GM12801 (cell line): ENCODE data around the gene CCDC188.

Source experiments
- CTCF ChIP-seq: IDR thresholded peaks from one replicate; pipeline ENCODE4 v1.5.1; 2011; ENCODE audit warnings: control low read depth; ENCODE audit not compliant: insufficient read length; ENCODE audit errors: extremely low read depth

Gene CCDC188

GRCh38 chr22:20123366-20124082 lies 27.3 kb downstream of the CCDC188 start:
- no peak for TF ChIP-seq CTCF

GRCh38 chr22:20121856-20122415 lies 28.9 kb downstream of the CCDC188 start:
- no peak for TF ChIP-seq CTCF

DNA sequence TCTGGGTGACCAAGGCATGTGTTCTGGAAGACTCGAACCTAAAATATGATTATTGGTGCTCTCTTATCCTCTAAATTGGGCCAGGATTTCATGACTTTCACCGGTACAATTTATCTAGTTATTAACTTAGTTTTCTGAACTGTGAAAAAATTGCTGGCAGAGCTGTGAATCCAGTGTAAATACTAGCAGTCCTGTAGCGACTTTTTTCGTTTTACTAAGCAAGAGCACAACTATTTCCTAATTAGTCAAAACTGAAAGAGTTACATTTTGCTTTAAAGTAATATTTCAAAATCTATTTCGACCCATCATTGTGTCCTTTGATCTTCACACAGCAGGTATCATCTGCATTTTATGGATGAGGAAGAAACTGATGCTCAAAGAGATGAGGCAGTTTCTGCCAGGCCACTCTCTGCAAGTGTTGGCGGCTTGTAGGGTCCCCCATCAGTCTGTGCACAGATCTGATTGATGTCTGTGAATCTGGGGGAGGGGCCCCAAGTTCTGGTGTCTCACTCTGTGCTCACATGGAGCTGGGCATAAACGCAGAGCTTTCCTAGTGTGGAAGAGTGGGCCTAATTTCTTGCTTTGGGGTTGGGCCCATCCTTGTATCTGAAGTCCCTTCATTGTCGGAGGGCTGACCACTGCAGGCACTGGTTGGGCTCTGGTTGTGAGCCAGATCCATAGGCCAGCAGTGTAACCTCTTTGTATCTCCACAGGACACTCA lies 32.4 kb downstream of the CCDC188 start:
- no peak for TF ChIP-seq CTCF

DNA sequence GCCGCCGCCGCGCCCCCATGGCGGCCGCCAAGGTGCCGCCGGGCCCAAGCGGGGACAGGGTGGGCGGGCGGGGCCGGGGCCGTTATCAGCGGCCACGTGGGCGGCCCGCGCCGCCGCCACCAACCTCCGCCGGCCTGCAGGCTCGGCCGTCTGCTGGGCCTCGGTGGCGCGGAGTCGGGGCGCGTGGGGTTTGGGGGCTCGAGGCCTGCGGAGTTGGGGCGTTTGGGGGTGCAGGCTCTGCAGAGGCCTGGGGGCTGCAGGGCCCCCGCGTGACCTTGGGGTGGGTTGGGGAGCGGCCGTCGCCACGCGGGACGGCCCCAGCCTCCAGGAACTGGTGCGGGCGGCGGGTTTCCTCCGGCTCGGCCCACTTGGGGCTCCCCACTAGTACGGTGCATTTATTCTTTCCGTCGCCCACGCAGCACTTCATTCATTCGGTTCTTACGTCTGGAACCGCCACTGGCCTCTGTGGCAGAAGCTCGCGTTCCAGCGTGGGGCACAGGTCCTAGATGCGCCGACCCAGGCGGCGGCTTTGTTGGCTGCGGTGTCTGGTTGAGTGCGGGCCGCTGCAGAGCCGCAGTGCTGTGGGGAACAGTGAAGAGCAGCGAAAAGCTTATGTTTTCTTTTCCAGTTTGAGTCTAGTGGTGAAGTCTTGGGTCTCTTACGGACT lies 33.1 kb downstream of the CCDC188 start:
- no peak for TF ChIP-seq CTCF

DNA sequence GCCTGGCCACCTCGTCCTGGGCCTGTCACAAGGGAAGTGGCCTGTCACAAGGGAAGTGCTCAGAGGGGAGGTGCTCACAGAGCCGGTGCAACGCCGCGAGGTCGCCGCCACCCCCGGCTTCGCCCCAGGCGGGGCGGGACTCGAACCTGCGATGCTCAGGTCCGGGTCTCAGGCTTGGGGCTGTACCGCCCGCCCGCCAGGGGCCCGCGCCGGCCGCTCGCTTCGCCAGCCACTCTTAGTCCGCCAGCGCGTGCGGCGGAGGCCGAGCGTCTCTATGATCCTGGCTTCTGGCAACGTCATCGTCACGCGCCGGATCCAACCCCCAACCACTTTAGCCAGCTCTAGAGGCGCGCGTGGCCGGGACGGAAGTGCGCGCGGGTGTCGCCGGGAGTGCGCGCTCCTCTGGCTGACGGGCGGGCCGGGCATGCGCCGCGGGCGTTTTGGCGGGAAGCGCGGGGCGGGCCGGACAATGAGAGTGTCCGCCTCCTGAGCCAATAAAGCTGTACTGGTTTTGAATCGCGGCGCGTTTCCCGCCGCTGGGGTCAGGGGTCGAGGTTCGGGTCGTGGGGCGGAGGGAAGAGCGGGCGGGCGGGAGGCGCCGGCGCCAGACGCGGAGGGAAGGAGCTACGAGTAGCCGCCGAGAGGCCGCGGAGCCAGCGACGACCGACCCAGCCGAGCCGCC lies 33.8 kb downstream of the CCDC188 start, which contains the start of gene TRMT2A:
Gene TRMT2A, minus strand, starts transcription at position 276 of the 682 bp plus-strand sequence. CDS start 320 bp downstream, outside the sequence.
- no peak for TF ChIP-seq CTCF

DNA sequence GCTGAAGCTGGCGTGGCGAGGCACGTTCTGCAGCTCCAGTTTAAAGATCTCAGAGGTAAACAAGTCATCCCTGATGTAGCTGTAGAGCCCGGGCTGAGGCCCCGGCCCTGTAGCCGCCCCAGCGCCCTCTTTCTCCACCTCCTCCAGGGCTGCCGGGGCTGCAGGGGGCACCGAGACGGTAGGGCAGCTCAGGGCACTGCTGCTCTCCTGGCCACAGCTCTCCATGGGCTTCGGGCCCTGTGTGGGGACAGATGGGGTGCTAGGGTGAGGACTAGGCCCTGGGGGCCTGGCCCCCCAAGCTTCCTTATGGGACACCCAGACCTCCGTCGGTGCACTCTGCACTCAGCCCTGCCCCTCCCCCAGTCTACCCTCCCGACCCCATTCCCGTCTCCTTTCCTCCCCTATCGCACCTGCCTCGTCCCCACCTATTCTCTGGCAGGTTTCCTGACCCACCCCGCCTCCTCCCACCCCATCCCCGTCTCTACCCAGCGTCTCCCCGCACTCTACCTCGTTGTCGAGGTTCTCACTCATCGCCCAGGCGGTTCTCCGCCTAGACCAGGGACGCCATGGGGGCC lies 34.4 kb downstream of the CCDC188 start:
- no peak for TF ChIP-seq CTCF
